HG02571 (cell line): ENCODE measurements around the gene PPIE.
A peak's percentile ranks its signal among the peaks of the same experiment; 100 is the strongest.
"Not testable (repeated sequence)": the region's sequence is repeated elsewhere in the genome, so short reads cannot be mapped to it uniquely, and the experiment has no call there.

Experiments
- ATAC-seq: cut with Tn5 transposase; IDR thresholded peaks from one replicate; pipeline ENCODE4 v1.9.1; 2021; ENCODE audit warnings: mild to moderate bottlenecking, moderate library complexity; ENCODE audit not compliant: unreplicated experiment

The PPIE gene

GRCh38 chr1:39776886-39777285 is 38.2 kb downstream of the PPIE start:
- no peak for ATAC-seq

GRCh38 chr1:39777306-39777705 is 38.6 kb downstream of the PPIE start:
- no peak for ATAC-seq

- ATAC-seq: not testable (repeated sequence)
Observed at GRCh38 chr1:39777896-39778295, 39.2 kb downstream of the PPIE start.

- not testable (repeated sequence) for ATAC-seq
Observed at GRCh38 chr1:39778463-39779099, 39.9 kb downstream of the PPIE start.

GRCh38 chr1:39779137-39779536 is 40.5 kb downstream of the PPIE start:
- no peak for ATAC-seq

- ATAC-seq: no peak
Observed at GRCh38 chr1:39779821-39780220, 41.1 kb downstream of the PPIE start.

GRCh38 chr1:39781349-39781715 is 42.6 kb downstream of the PPIE start:
- ATAC-seq: no peak

- no peak for ATAC-seq
Observed at GRCh38 chr1:39782103-39782502, 43.4 kb downstream of the PPIE start.

GRCh38 chr1:39782685-39783084 is 44.0 kb downstream of the PPIE start:
- not testable (repeated sequence) for ATAC-seq

- not testable (repeated sequence) for ATAC-seq
Observed at GRCh38 chr1:39786303-39787107, 47.8 kb downstream of the PPIE start.

GRCh38 chr1:39787108-39787375 is 48.4 kb downstream of the PPIE start:
- not testable (repeated sequence) for ATAC-seq

GRCh38 chr1:39787468-39787867 is 48.8 kb downstream of the PPIE start:
- no peak for ATAC-seq

- not testable (repeated sequence) for ATAC-seq
Observed at GRCh38 chr1:39787964-39788363, 49.3 kb downstream of the PPIE start.

- ATAC-seq: peak; percentile 14
Observed at GRCh38 chr1:39788426-39788757, 49.7 kb downstream of the PPIE start.

GRCh38 chr1:39788758-39789570 is 50.3 kb downstream of the PPIE start, which contains the start of gene BMP8B:
Gene BMP8B (minus strand): TSS chr1:39788865. CDS start chr1:39788485, 380 bp downstream.
- ATAC-seq: peak; percentile 59

GRCh38 chr1:39789571-39790110 is 51.0 kb downstream of the PPIE start:
- ATAC-seq: no peak

GRCh38 chr1:39791838-39792237 is 53.2 kb downstream of the PPIE start:
- ATAC-seq: no peak

- no peak for ATAC-seq
Observed at GRCh38 chr1:39795651-39796050, 57.0 kb downstream of the PPIE start.

GRCh38 chr1:39798859-39799769 is 60.4 kb downstream of the PPIE start:
- peak; percentile 89 for ATAC-seq

- peak; percentile 45 for ATAC-seq
Observed at GRCh38 chr1:39799770-39800470, 61.2 kb downstream of the PPIE start.
